GM19324 (cell line): Measurements from ENCODE around the gene FNDC1.
A peak's percentile ranks its signal among the peaks of the same experiment; 100 is the strongest.

Experiments used
- ATAC-seq: cut with Tn5 transposase; IDR thresholded peaks from one replicate; pipeline ENCODE4 v1.9.1; 2021; ENCODE audit warnings: mild to moderate bottlenecking, moderate library complexity; ENCODE audit not compliant: unreplicated experiment, low FRiP score

FNDC1 gene

GRCh38 chr6:159156089-159156488 is 13.1 kb upstream of the FNDC1 start:
- no peak for ATAC-seq

GRCh38 chr6:159157431-159157830 is 11.8 kb upstream of the FNDC1 start:
- no peak for ATAC-seq

- no peak for ATAC-seq
These were observed 7.4 kb upstream of the FNDC1 start for GRCh38 chr6:159161839-159162238.

- no peak for ATAC-seq
These were observed 5.3 kb upstream of the FNDC1 start for GRCh38 chr6:159163901-159164370.

- no peak for ATAC-seq
These were observed 536 bp upstream of the FNDC1 start for GRCh38 chr6:159168536-159169192.

GRCh38 chr6:159169557-159170332 is 545 bp downstream of the FNDC1 start:
- no peak for ATAC-seq

- ATAC-seq, result no peak
These were observed 1.1 kb downstream of the FNDC1 start for GRCh38 chr6:159170333-159170672.

GRCh38 chr6:159170999-159171712 is 2.0 kb downstream of the FNDC1 start:
- ATAC-seq, result no peak

GRCh38 chr6:159172091-159172491 is 2.9 kb downstream of the FNDC1 start:
- no peak for ATAC-seq

- ATAC-seq, result peak; percentile 59
These were observed 5.2 kb downstream of the FNDC1 start for GRCh38 chr6:159174263-159174969.

GRCh38 chr6:159176913-159177312 is 7.7 kb downstream of the FNDC1 start:
- no peak for ATAC-seq

- ATAC-seq, result no peak
These were observed 9.6 kb downstream of the FNDC1 start for GRCh38 chr6:159178847-159179246.

GRCh38 chr6:159180001-159180400 is 10.8 kb downstream of the FNDC1 start:
- ATAC-seq, result no peak

GRCh38 chr6:159181914-159182313 is 12.7 kb downstream of the FNDC1 start:
- no peak for ATAC-seq

GRCh38 chr6:159184559-159184958 is 15.4 kb downstream of the FNDC1 start:
- ATAC-seq, result no peak

- no peak for ATAC-seq
These were observed 21.3 kb downstream of the FNDC1 start for GRCh38 chr6:159190460-159190859.

GRCh38 chr6:159193923-159194322 is 24.7 kb downstream of the FNDC1 start:
- ATAC-seq, result no peak

GRCh38 chr6:159194421-159194820 is 25.2 kb downstream of the FNDC1 start:
- no peak for ATAC-seq

- no peak for ATAC-seq
These were observed 27.3 kb downstream of the FNDC1 start for GRCh38 chr6:159196430-159196975.

GRCh38 chr6:159197251-159197650 is 28.1 kb downstream of the FNDC1 start:
- no peak for ATAC-seq

- no peak for ATAC-seq
These were observed 32.1 kb downstream of the FNDC1 start for GRCh38 chr6:159201336-159201735.
